DMS53 treated with DMSO at 0.1 percent for 48 hours (cell line): ENCODE data around the gene SLCO1A2.

Experiments
- DNase-seq: peaks from one replicate; lab custom pipeline; 2025; ENCODE audit not compliant: unreplicated experiment; lab: John Stamatoyannopoulos, UW

Gene SLCO1A2

DNA sequence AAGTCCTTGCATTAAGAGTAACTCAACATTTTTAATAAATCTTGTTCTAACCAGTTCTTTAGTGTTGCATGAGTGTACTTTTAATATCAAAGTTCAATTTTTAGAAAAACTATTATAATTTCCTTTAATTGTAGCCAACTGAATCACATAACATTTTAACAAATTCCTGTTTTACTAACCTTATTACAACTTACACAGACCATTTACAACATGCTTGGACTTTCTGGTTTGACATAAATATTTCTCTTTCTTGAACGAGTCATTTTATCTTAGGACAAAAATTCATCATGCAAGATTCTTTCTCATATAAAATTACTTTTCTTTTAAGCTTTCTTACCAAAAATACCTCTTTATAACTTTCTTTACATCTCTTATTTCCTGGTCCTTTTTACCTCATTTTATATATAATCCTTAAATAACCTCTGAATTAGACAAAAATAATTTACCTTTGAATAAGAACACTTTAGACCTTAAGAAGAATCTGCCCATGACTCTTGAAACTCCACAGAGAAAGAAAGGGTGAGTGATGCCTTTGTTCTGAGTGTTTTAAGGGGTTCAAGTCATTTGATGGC lies 3.9 kb downstream of the SLCO1A2 start:
- DNase-seq, result no peak

GRCh38 chr12:21328578-21328977 lies 6.1 kb downstream of the SLCO1A2 start:
- no peak for DNase-seq

- no peak for DNase-seq
These were observed 10.2 kb downstream of the SLCO1A2 start for GRCh38 chr12:21324551-21324950.

DNA sequence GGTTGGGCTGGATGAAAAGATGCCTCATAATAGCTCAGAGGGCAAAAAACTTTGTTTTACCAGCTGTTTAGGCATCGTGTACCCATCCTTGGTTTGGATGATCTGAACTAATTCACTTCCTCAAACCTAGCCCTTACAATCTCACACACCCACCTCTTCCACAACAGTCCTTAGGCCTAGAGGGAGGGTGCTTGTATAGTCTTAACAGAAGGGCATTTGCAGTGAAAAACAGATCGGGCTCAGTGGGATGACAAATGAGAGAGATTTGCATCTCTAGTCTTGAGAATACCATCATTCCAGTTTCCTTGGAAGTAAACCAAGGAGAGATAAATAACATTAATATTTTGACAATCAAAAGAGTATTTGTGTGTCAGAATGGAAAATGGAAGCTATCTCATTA lies 11.0 kb downstream of the SLCO1A2 start:
- no peak for DNase-seq

- DNase-seq, result no peak
These were observed 25.9 kb downstream of the SLCO1A2 start for GRCh38 chr12:21308785-21309184.

DNA sequence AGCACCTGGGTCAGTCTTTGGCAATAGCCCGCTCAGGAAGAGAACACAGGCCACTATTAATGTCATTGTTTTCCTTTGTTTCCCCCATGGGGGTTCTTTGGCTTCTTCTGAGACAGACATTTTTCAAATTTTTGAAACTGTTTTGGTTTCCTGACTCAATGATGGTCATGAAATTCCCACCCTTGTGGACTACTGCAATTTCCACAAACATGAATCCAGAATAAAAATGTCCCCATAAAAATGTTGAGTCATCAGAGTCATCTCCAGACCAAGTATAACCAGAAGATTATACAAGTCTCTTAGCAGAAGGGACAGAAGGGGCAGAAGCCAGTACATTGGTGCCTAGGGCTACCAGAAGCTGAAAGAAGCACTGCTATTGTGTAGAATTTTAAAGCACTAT lies 29.1 kb downstream of the SLCO1A2 start:
- DNase-seq, result no peak

GRCh38 chr12:21300632-21301031 lies 34.1 kb downstream of the SLCO1A2 start:
- DNase-seq, result no peak

DNA sequence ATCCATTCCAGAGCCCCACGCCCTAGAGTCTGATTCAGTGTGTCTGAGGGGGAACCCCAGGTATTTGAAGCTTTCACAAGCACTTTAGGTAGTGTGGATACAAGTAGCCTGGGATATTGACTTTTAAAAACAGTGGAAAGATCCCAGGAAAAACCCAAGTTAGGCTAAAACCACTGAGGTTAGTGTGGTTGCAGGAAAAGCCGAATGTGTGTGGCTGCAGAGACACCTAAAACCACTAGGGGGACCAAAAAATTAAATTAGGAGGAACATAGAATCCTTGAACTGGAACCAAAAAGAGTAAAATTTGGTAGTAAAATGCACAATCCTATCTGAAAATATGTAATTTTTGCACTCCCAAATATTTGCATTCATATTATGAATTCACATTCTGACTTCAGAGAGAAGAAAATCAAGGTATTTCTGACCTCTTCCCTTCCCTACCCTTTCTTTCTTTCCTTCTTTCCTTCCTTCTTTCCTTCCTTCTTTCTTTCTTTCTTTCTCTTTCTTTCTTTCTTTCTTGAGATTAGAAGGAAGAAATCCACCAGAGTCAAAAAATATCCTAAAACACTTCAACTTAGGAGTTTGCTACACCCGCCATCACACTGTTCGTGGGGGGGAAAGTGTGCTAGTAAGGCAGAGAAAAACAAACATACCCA lies 37.8 kb downstream of the SLCO1A2 start:
- peak; percentile 27 for DNase-seq

GRCh38 chr12:21296348-21296747 lies 38.4 kb downstream of the SLCO1A2 start:
- DNase-seq, result no peak

DNA sequence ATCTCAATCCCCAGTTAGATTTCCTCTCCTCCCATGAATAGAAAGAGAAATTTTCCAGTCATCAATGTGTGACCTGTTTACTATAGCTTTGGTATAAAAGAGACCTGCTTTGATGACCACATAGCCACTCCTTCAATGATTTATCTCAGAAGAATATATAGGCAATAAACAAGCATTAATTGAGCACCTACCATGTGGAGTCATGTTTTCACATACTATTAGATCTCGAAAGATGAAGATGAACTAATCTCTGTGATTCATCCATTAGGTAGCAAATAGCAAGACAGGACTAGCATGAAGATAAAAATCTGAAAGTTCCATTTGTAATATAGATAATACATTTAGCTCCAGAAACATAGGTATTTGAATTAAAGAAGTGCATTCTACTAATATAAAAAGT lies 40.5 kb downstream of the SLCO1A2 start:
- no peak for DNase-seq

DNA sequence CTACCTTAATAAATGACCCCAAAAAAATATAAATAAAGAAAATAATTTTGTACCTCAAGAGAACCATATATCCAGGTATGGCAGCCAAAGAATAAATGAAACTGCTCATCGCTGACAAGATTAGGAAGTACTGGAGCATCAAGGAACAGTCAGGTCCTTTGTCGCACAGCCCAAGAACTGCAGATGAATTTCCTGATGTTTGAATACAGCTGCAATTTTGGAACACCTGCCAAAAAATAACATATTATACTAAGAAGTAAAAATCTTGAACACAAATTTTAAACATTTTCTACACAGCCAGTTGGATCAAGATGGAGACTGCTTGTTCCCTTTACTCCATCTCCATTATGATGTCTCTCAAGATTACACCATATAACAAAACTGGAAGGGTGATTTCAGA lies 42.6 kb downstream of the SLCO1A2 start:
- DNase-seq, result no peak

DNA sequence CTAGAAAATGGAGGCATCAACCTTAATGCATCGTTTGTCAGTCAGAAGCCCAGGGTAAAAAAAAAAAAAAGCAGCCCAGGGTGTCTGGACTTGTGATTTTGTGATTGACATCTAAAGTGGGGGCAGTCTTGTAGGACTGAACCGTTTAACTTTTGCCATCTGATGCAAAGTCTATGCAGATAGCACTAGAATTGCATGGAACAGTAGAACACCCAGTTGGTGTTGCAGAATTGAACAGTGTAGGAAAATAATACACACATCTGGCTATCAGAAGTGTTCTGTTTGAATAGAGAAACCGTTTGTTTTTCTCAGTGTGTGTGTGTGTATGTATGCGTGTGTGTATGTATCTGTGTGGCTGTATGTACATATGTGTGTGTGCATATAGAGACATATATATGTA lies 45.0 kb downstream of the SLCO1A2 start:
- no peak for DNase-seq

GRCh38 chr12:21276826-21277225 lies 57.9 kb downstream of the SLCO1A2 start:
- no peak for DNase-seq

DNA sequence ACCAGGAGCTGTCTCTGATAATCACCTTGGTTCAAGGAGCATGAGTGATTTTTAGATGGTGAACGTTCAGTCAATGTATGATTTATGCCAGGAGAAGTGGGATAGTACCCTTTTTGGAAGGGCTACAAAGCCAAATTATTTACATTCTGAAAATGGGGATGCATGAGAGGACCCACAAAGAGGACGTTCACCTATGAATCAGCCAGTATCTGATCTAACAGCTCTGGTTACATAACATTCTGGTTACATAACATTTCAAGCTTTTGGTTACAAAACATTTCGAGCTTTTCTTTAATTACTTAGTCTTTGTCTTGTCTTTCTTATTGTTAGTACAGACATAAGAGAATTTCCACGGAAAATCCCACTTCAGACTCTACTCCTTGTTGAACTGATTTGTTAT lies 68.8 kb downstream of the SLCO1A2 start:
- no peak for DNase-seq

DNA sequence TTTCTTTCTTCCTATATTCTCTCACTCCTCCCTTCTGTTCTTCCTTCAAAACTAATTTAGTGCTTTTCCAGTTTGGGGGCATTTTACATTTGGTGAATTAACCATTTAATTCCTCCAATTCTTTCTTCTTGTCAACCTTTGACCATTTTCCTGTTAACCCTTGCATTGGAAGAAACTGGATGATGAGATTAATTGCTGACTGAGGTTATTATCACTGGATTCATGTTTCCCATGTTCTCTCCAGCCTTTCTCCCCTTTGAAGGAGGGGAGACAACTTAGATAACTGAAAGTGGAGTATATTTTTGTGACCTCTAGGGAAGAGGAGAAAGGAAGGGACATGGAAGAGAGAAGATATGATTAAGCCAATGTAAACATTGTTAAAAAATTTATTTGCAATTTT lies 70.5 kb downstream of the SLCO1A2 start:
- DNase-seq, result no peak

- DNase-seq, result no peak
These were observed 77.5 kb downstream of the SLCO1A2 start for GRCh38 chr12:21257172-21257571.

DNA sequence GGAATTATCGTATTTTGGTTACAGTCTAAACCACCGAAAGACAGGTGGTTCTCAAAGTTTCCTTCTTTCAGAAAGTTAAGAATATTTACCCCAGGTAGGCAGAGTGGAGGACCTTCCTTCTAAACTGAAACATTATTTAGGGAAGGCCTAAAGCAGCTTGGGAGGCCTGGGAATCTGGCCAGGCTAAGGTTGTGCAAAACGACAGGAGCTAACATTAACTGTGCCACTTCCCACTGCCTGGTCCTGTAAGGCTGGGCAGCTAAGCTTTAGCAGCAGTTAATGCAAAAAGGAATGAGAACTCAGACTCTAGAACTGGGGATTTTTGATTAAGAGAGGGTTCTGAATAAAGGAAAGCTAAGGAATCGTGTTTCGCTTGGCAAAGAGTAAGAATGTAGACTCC lies 82.6 kb downstream of the SLCO1A2 start:
- no peak for DNase-seq

DNA sequence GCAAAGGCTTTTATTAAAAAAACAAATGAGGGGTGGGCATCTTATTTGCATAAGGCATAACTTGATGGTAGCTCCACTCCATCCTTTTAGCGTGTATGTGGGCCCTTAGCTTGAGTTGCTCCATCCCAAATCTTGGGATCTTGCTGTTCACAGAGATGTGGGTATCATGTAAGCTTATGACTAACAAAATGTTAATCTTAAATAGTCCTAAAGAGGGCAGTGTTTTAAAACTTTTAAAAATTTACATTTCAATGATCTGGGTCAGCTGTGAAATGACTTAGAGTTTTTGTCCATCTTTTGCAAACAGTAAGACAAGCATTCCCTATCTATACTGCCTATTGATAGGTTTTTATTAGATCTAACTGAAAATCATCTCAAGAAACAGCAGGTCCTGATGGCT lies 86.0 kb downstream of the SLCO1A2 start:
- peak; percentile 43 for DNase-seq

- DNase-seq, result no peak
These were observed 94.9 kb downstream of the SLCO1A2 start for GRCh38 chr12:21239866-21240265.

GRCh38 chr12:21234395-21234794 lies 100.3 kb downstream of the SLCO1A2 start:
- DNase-seq, result no peak

DNA sequence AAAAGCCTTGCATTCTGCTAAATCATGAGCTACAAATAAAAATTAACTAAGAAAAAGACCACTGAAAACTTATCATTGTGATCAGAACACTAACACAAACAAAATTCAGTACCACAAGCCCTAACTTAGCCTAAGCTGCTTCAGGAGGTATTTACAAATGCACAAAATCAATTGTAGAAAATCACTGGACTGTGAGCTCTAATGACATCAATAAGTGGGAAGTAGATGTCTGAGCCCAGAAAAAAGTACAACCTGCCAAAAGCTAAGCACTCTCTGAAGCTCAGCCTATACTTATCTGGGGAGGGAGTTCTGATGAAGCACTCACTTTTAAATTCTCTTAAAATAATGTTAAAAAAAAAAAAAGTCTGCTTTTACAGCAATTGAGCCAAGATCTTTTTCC lies 110.8 kb downstream of the SLCO1A2 start:
- DNase-seq, result no peak

- DNase-seq, result no peak
These were observed 112.9 kb downstream of the SLCO1A2 start for GRCh38 chr12:21221778-21222177.

- DNase-seq, result no peak
These were observed 113.6 kb downstream of the SLCO1A2 start for GRCh38 chr12:21221072-21221471.
